Coronary artery (tissue), 2 donors: Measurements from ENCODE around the gene STK39.

Experiments
- DNase-seq: peaks from one replicate; pipeline ENCODE4 v3.0.0-alpha.2; 2017; ENCODE audit warnings: low spot score
- H3K27ac ChIP-seq, 2 donors: fragments of 200-600 bp; sonication (generic); one replicate each; pipeline ENCODE4 v1.5.1; 2016 to 2019
- H3K4me3 ChIP-seq: fragments of 200-600 bp; sonication (generic); 2 replicates; pipeline ENCODE4 v1.5.1; 2016; ENCODE audit warnings: mild to moderate bottlenecking, moderate library complexity
- TF ChIP-seq, protein P1 (sequence below): fragments of 200-600 bp; sonication (generic); IDR thresholded peaks from one replicate; pipeline ENCODE4 v1.5.1; 2019; ENCODE audit warnings: antibody characterized with exemption

Gene STK39

DNA sequence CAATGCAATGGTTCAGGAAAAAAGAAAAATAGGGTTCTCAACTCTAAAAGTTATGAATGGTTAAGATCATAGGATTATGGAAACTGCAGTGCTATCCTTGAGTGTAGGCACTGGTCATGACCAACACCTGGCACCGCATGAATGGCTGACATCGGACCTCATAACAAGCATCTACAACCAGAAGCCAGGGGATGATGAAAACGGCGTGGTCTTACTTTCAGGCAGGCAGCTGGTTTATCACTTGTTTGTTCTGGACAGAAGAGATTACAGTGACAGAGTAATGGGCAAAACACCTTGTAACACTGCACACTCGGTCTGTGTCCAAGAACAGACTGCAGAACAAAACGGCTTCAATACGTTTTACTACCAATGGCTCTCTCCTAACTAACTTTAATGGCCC, 132.8 kb downstream of the STK39 start:
- TF ChIP-seq, protein P1, sequence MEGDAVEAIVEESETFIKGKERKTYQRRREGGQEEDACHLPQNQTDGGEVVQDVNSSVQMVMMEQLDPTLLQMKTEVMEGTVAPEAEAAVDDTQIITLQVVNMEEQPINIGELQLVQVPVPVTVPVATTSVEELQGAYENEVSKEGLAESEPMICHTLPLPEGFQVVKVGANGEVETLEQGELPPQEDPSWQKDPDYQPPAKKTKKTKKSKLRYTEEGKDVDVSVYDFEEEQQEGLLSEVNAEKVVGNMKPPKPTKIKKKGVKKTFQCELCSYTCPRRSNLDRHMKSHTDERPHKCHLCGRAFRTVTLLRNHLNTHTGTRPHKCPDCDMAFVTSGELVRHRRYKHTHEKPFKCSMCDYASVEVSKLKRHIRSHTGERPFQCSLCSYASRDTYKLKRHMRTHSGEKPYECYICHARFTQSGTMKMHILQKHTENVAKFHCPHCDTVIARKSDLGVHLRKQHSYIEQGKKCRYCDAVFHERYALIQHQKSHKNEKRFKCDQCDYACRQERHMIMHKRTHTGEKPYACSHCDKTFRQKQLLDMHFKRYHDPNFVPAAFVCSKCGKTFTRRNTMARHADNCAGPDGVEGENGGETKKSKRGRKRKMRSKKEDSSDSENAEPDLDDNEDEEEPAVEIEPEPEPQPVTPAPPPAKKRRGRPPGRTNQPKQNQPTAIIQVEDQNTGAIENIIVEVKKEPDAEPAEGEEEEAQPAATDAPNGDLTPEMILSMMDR: no peak
- no peak overlapping the region for H3K27ac ChIP-seq
- no peak for DNase-seq
- H3K4me3 ChIP-seq: no peak overlapping the region

DNA sequence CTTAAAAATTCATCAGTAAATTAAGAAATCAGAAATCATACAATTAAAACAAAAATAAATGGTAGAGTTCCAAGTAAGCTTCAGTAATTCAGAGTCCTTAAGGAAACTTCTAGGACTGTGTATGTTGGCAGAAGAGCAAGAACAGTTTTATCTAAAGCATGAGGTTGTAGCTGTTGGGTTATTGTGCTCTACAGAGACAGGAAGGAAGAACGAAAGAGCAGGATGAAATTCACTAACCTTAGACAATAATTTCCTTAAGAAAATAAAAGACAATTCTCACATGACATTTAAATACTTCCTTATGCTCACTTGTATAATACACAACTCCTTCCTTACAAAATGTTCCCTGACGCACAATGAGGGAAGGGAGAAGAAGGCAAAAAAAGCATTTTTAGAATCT, 133.4 kb downstream of the STK39 start:
- DNase-seq: no peak
- H3K4me3 ChIP-seq: no peak overlapping the region
- TF ChIP-seq, protein P1: no peak
- no peak overlapping the region for H3K27ac ChIP-seq

DNA sequence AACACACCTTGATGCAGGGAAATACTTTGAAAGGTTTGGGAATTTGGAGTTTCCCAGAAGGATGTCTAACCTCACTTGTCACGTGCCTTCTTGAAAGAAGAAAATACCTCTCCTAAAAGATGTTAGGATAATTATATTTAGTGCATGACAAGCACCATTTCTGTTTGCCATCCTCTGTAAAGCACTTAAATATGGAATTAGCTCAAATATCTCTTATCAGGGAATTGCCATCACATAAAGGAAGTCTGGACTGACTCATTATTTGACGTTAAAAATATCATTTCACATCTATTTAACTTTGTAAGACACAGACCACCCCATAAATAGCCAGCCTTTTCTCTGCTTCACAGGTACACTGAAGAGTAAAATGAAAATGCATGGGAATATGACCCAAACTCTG, 140.1 kb downstream of the STK39 start:
- no peak for DNase-seq
- Histone ChIP-seq H3K4me3 (no peak overlapping the region), H3K27ac (no peak overlapping the region)
- TF ChIP-seq, protein P1: no peak

DNA sequence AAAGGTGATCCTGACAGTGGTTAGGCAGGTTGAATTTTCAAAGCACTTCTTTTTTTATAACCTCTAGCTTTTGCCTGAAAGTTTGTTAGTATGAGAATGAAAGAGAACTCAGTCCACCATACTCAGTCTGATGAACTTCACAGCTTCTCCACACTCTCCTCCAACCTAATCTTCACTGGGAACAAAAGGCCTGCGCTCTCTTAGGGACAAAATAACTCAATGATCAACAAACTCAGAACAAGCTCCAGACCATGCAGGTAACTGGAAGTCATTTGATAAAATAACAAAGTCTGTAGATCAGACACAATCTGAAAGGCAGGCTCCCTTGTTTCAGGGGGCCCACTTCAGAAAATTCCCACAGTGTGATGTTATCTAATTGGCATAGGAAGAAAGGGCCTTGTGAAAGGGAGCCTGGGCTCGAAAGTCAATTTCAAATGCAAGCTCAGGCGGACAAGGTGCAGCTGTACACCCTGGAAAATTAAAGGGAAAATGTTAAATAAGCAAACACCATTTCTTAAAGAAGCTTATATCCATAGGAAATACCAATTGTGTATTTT, 142.2 kb downstream of the STK39 start:
- DNase-seq: no peak
- no peak overlapping the region for H3K4me3 ChIP-seq
- TF ChIP-seq, protein P1: no peak
- H3K27ac ChIP-seq: no peak overlapping the region

DNA sequence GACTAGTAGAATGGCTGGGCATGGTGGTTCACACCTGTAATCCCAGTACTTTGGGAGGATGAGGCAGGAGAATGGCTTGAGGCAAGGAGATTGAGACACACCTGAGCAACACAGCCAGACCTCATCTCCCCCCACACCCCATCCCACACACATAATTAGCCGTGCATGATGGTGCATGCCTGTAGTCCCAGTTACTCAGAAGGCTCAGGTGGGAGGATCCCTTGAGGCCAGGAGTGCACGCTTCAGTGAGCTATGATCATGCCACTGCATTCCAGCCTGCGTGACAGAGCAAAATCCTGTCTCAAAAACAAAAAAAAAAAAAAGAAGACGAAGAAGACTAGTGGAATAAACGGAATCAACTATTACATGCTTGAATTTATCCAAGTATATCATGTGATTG, 150.0 kb downstream of the STK39 start:
- TF ChIP-seq, protein P1: no peak
- H3K27ac ChIP-seq: no peak overlapping the region
- no peak for DNase-seq

DNA sequence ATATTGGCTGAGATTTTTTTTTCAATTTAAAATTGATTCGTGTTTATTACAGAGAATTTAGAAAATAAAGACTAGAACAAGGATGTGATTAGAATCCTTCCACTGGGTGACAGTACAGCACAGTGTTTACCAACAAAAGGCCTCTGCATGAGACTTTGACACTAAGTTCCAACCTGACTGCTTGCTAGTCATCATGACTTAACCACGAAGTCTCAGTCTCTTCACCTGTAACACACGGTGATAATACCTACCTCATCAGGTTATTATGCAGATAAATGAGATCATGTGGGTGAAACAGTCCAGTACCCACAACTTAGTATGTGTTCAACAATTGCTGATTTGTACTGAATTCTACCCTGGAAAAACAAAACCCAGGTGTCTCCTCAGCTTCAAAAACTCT, 151.2 kb downstream of the STK39 start:
- TF ChIP-seq, protein P1: no peak
- no peak overlapping the region for H3K27ac ChIP-seq
- no peak overlapping the region for H3K4me3 ChIP-seq
- DNase-seq: no peak

More for the DNA sequence above, 150.0 kb downstream of the STK39 start:
- H3K4me3 ChIP-seq: no peak overlapping the region

DNA sequence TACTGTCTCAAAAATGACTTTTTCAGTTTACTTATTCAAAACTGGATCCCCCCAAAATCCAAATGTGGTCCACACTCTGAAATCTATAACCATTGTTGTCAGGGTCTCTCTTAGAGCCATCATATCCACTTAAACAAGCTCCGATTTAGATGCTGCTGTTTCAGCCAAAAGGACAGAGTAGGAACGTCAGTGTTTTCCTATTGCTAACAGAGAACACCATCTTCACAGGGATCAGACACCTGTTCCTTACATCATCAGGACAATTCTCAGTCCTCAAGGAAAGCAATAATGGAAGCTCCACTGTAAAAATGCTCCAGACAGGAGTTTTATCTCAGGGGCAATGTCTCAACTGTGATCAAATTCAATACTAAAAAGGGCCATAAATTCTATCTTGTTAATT, 155.4 kb downstream of the STK39 start:
- DNase-seq: no peak
- Histone ChIP-seq H3K27ac (no peak overlapping the region), H3K4me3 (no peak overlapping the region)
- TF ChIP-seq, protein P1: no peak
